ENCODE data around the gene STAP2. TPM values are rescaled to one million over a fixed set of nuclear protein-coding genes. Genes with fewer than 3 reads are reported as not detected.

STAP2 gene
- total RNA-seq, 1 donor = 9.9 TPM

DNA sequence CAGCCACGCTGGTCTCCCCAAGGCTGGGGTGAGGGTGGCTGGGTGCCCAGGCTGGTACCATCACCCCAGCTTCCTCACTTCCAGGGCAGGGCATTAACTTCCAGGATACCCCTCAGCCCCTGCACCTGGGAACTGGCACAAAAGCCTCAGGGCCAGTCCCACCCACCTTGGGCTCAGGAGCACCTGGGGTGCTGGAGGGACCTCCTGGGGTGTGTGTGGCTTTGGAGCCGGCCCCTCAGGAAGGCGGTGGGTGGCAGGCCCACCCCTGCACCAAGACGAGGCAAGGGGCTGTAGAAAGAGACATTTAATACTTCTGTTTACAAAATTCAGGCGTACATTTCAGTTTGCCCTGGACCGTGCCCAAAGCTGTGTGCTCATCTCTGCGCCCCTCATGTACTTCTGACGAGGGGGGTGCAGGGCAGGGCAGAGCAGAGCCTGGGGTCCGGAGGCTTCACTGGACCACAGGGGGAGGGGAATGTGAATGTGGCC lies 21.5 kb upstream of the STAP2 start:
- TF ChIP-seq, protein P1, sequence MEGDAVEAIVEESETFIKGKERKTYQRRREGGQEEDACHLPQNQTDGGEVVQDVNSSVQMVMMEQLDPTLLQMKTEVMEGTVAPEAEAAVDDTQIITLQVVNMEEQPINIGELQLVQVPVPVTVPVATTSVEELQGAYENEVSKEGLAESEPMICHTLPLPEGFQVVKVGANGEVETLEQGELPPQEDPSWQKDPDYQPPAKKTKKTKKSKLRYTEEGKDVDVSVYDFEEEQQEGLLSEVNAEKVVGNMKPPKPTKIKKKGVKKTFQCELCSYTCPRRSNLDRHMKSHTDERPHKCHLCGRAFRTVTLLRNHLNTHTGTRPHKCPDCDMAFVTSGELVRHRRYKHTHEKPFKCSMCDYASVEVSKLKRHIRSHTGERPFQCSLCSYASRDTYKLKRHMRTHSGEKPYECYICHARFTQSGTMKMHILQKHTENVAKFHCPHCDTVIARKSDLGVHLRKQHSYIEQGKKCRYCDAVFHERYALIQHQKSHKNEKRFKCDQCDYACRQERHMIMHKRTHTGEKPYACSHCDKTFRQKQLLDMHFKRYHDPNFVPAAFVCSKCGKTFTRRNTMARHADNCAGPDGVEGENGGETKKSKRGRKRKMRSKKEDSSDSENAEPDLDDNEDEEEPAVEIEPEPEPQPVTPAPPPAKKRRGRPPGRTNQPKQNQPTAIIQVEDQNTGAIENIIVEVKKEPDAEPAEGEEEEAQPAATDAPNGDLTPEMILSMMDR (IDR thresholded peaks at IDR 0.05; ENCODE audit: insufficient read depth, low read depth, low read length) = no peak
- no peak for DNase-seq (ENCODE audit: low read depth)
- no peak overlapping the region for H3K4me3 ChIP-seq (ENCODE audit: low read depth, low read length)

DNA sequence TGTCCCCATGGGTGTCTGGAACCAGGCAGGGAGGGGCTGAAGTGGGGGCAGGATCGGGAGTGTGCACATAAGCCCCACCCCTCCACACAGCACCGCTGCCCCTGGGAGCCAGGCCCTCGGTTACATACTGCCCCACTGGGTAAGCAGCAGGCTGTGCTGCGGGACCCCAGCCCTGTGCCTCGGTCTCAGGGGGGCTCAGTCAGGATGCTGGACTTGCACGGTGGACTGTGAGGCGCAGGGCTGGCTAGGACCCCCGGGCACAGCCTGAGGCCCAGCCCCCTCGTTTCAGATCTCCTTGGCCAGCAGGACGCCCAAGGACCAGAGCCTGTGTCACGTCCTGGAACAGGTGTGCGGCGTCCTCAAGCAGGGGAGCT lies 21.0 kb upstream of the STAP2 start:
- DNase-seq (ENCODE audit: low read depth) = no peak
- TF ChIP-seq, protein P1 (IDR thresholded peaks at IDR 0.05; ENCODE audit: insufficient read depth, low read depth, low read length) = no peak
- no peak overlapping the region for H3K4me3 ChIP-seq (ENCODE audit: low read depth, low read length)

DNA sequence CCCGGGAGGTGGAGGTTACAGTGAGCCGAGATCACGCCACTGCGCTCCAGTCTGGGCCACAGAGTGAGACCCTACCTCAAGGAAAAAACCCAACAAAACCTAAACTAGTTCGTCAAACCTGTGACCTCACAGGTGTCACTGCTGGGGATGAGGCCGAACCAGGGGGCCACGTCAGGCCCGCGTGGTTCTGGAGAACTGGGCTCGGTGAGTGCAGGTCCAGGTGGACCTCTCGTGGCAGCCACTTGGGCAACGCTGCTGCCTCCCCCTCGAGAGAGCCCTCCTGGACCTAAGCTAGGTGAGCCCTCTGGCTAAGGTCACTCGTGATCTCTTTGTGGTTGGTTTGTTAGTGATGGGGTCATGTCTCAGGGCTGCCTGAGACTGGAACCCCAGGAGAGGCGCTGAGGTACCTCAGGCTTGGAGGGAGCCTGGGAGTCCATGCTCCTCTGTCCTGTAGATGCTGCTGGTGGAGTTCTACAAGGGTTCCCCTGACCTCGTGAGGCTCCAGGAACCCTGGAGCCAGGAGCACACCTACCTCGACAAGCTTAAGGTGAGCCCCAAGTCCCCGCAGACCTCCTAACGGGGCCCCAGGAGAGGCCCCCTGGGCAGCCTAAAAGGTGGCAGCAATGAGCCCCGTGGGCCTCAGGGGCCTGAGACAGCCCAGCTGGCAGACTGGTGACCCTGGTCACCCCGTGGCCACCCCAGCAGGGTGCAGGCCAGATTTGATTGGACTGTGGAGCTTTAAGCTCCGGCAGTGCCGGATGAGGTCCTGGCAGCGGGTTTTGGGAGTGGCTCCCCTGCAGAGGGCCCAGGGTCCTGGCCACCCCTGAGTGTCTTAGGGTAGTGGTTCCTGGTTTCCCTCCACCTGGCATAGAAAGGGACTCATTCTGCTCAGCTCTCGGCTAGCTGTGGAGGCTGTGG lies 20.3 kb upstream of the STAP2 start:
- H3K4me3 ChIP-seq (ENCODE audit: low read depth, low read length) = no peak overlapping the region
- no peak for DNase-seq (ENCODE audit: low read depth)
- TF ChIP-seq, protein P1 (IDR thresholded peaks at IDR 0.05; ENCODE audit: insufficient read depth, low read depth, low read length) = no peak

DNA sequence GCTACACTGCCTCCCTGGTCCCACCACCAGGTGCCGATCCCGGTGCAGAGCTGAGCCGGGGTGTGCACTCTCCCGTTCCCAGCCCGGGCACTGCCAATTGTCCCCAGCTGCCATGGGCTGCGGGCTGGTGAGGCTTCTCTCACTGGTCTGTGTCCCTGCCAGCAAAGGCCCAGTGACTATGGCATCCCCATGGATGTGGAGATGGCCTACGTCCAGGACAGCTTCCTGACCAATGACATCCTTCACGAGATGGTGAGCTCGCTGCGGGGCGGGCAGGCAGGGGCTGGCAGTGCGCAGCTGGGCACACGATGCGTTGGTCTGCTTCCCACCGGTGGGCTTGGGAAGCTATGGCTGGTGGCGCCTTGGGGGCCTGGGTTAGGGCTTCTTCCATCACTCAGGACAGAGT lies 19.3 kb upstream of the STAP2 start:
- DNase-seq (ENCODE audit: low read depth) = no peak
- TF ChIP-seq, protein P1 (IDR thresholded peaks at IDR 0.05; ENCODE audit: insufficient read depth, low read depth, low read length) = no peak
- no peak overlapping the region for H3K4me3 ChIP-seq (ENCODE audit: low read depth, low read length)

DNA sequence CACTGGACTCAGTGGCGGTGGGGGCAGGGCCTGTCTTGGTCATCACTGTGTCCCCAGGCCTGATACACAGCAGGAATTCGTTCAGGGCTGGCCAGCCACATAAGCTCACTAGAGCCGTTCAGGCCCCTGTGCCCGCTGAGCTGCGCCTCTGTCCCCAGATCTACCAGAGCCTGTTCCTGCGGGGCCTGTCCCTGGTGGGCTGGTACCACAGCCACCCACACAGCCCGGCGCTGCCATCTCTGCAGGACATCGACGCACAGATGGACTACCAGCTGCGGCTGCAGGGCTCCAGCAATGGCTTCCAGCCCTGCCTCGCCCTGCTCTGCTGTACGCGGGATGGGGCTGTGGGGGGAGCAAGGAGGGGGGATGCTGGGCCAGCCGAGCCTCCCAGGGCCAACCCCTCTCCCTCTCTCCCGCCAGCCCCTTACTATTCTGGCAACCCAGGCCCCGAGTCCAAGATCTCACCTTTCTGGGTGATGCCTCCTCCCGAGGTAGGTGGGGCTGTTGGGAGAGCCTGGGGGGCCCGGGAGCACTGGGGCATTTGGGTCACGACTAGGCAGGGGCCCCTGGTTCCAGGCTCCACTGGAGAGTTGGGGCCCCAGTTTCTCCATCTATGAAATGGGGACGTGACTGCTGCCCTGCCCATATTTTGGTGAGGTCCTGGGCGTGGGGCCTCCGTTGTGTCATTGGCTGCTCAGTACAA lies 18.6 kb upstream of the STAP2 start:
- DNase-seq (ENCODE audit: low read depth) = no peak
- H3K4me3 ChIP-seq (ENCODE audit: low read depth, low read length) = no peak overlapping the region
- TF ChIP-seq, protein P1 (IDR thresholded peaks at IDR 0.05; ENCODE audit: insufficient read depth, low read depth, low read length) = no peak

DNA sequence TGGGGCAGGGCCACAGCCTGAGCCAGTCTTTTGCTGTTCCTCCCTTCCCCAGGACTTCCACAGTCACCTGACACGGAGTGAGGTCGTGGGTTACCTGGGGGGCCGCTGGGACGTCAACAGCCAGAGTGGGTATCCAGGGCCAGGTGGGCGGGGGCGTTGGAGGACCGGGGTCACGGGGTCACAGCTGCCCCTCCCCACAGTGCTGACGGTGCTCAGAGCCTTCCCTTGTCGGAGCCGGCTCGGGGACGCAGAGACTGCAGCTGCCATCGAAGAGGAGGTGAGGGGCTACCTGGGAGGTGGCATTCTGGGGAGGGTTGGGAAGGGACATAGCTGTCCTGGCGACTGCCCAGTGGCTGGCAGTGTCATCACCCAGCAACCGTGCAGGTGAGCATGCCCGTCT lies 16.3 kb upstream of the STAP2 start:
- H3K4me3 ChIP-seq (ENCODE audit: low read depth, low read length) = no peak overlapping the region
- TF ChIP-seq, protein P1 (IDR thresholded peaks at IDR 0.05; ENCODE audit: insufficient read depth, low read depth, low read length) = no peak
- DNase-seq (ENCODE audit: low read depth) = no peak
